ENCODE measurements around the gene SLC39A13. TPM values are rescaled to one million over a fixed set of nuclear protein-coding genes. Genes with fewer than 3 reads are reported as not detected.

Gene SLC39A13
- total and polyA plus RNA-seq, 2 of the 13 experiments (the other 11 are each of a cell fraction or from before 2014, with no cell fraction given): 15.3 to 30.5 TPM

GRCh38 chr11:47407746-47408590, at the start of gene SLC39A13 (continued):
- peak; percentile 71 for TF ChIP-seq SRY (CRISPR knock-in tag; IDR thresholded peaks at IDR 0.05)
- TF ChIP-seq IRX3 (CRISPR knock-in tag; IDR thresholded peaks at IDR 0.05; ENCODE audit: borderline replicate concordance, low read depth): no peak; the same call in 1 of the 2 replicates
- no peak for TF ChIP-seq ZNF253 (CRISPR knock-in tag; IDR thresholded peaks at IDR 0.05; ENCODE audit: borderline replicate concordance)
- no peak for TF ChIP-seq NBN (conservative IDR thresholded peaks at IDR 0.05)
- no peak for TF ChIP-seq CAMTA2 (CRISPR knock-in tag; IDR thresholded peaks at IDR 0.05; ENCODE audit: borderline replicate concordance)
- TF ChIP-seq MBNL3 (CRISPR knock-in tag; conservative IDR thresholded peaks at IDR 0.05): no peak
- peak; percentile 79 for TF ChIP-seq ZNF710 (CRISPR knock-in tag; IDR thresholded peaks at IDR 0.05; ENCODE audit: borderline replicate concordance)
- no peak for TF ChIP-seq CBX1 (IDR thresholded peaks at IDR 0.05; ENCODE audit: low read depth)
- peak; percentile 71; the same call in 1 of the 2 replicates for TF ChIP-seq KAT7 (CRISPR knock-in tag; IDR thresholded peaks at IDR 0.05; ENCODE audit: borderline replicate concordance)
- no peak for TF ChIP-seq ZNF260 (CRISPR knock-in tag; IDR thresholded peaks at IDR 0.05; ENCODE audit: borderline replicate concordance, low read depth)
- no peak for TF ChIP-seq TRAFD1 (CRISPR knock-in tag; IDR thresholded peaks at IDR 0.05; ENCODE audit: borderline replicate concordance)
- peak; percentile 95 for TF ChIP-seq CCDC6 (CRISPR knock-in tag; IDR thresholded peaks at IDR 0.05)
- TF ChIP-seq ATF7 (IDR thresholded peaks at IDR 0.05): no peak
- 0 out of 2 replicates have a peak, but pooled peaks have one; percentile 27 for TF ChIP-seq ATF7 (CRISPR knock-in tag; IDR thresholded peaks at IDR 0.05)
- peak; percentile 94 for TF ChIP-seq GABPB1 (CRISPR knock-in tag; IDR thresholded peaks at IDR 0.05)
- TF ChIP-seq TIGD3 (CRISPR knock-in tag; IDR thresholded peaks at IDR 0.05; ENCODE audit: borderline replicate concordance): no peak
- TF ChIP-seq HHEX (CRISPR knock-in tag; IDR thresholded peaks at IDR 0.05): no peak
- TF ChIP-seq POLR2AphosphoS5 (IDR thresholded peaks at IDR 0.05; ENCODE audit: low read depth, low read length): peak; percentile 67
- TF ChIP-seq ZNF317 (CRISPR knock-in tag; IDR thresholded peaks at IDR 0.05): no peak
- TF ChIP-seq ZNF275 (CRISPR knock-in tag; IDR thresholded peaks at IDR 0.05; ENCODE audit: borderline replicate concordance): no peak
- TF ChIP-seq PRMT3 (CRISPR knock-in tag; IDR thresholded peaks at IDR 0.05; ENCODE audit: borderline replicate concordance, low read depth): no peak
- peak; percentile 81; the same call in 1 of the 2 replicates for TF ChIP-seq POGZ (CRISPR knock-in tag; IDR thresholded peaks at IDR 0.05)
